Tibial artery (tissue), 4 donors: ENCODE measurements around the gene GTPBP6.
A peak's percentile ranks its signal among the peaks of the same experiment; 100 is the strongest.

Experiments
- DNase-seq, 2 donors: peaks; one replicate each; pipeline ENCODE4 v3.0.0-alpha.2; 2019
- H3K27ac ChIP-seq, 2 donors: fragments of 200-600 bp; sonication (generic) in 1 of 2; 1 replicate in 1 of 2; 2 replicates in 1 of 2; pipeline ENCODE4 v1.5.1; 2018 to 2019; ENCODE audit warnings: mild to moderate bottlenecking in 1 of 2
- H3K27me3 ChIP-seq, 2 donors: fragments of 200-600 bp; sonication (generic) in 1 of 2; one replicate each; pipeline versions ENCODE4 v1.5.1 to v1.6.0; 2016 to 2019
- H3K36me3 ChIP-seq, 3 donors: fragments of 200-600 bp; sonication (generic) in 2 of 3; one replicate each; pipeline ENCODE4 v1.5.1; 2016 to 2019; ENCODE audit warnings: mild to moderate bottlenecking in 2 of 3
- H3K4me1 ChIP-seq, 4 donors: fragments of 200-600 bp; sonication (generic) in 2 of 4; 1 replicate in 3 of 4; 2 replicates in 1 of 4; pipeline ENCODE4 v1.5.1; 2016 to 2019
- H3K4me3 ChIP-seq, 2 donors: fragments of 200-600 bp; sonication (generic) in 1 of 2; 1 replicate in 1 of 2; 2 replicates in 1 of 2; pipeline ENCODE4 v1.5.1; 2018 to 2019; ENCODE audit warnings: mild to moderate bottlenecking in 2 of 2
- H3K9me3 ChIP-seq, 3 donors: fragments of 200-600 bp; sonication (generic) in 1 of 3; one replicate each; pipeline ENCODE4 v1.5.1; 2016 to 2019
- intact Hi-C: fragments of 100-400 bp; cut with DNase I; formaldehyde crosslinking; loops from one replicate; pipeline ENCODE4 v1.15.0; 2023; ENCODE audit warnings: low total_unique reads
- TF ChIP-seq, protein P1 (sequence below), 2 experiments: fragments of 200-600 bp in 1 of 2; fragments of 450-650 bp in 1 of 2; IDR thresholded peaks; one replicate each; pipeline ENCODE4 v1.5.1; 2017 to 2019; ENCODE audit warnings: antibody characterized with exemption in 2 of 2, mild to moderate bottlenecking in 1 of 2, moderate library complexity in 1 of 2

GTPBP6 gene

DNA sequence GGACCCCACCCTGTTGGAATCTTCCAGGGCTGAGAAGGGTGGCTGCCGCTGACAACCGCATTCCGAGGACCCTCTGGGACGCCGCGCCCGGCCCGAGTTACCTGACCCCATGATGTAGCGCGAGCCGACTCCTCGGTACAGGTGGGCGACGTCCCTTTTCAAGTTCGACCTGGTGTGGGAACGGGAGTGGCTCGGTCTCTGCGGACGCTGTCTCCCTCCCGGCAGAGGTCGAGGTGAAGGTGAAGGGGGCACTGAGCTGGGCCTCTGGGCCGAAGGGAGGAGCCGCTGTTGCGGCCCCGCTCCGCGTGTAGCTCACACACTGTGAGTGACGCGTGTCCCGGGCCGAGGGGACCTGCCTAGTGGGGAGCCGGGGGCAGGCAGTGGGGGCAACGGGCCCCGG is 4.5 kb downstream of the GTPBP6 start:
- Histone ChIP-seq H3K27ac (no peak overlapping the region), H3K9me3 (no peaks in the 10 kb centered on the region), H3K27me3 (no peaks in the 10 kb centered on the region), H3K4me1 (peaks cover 0 to 10% (median 0%) of the 10 kb centered on the region in 4 donors), H3K4me3 (no peak overlapping the region), H3K36me3 (peaks cover 42 to 72% (median 62%) of the 10 kb centered on the region in 3 donors)
- TF ChIP-seq, protein P1, sequence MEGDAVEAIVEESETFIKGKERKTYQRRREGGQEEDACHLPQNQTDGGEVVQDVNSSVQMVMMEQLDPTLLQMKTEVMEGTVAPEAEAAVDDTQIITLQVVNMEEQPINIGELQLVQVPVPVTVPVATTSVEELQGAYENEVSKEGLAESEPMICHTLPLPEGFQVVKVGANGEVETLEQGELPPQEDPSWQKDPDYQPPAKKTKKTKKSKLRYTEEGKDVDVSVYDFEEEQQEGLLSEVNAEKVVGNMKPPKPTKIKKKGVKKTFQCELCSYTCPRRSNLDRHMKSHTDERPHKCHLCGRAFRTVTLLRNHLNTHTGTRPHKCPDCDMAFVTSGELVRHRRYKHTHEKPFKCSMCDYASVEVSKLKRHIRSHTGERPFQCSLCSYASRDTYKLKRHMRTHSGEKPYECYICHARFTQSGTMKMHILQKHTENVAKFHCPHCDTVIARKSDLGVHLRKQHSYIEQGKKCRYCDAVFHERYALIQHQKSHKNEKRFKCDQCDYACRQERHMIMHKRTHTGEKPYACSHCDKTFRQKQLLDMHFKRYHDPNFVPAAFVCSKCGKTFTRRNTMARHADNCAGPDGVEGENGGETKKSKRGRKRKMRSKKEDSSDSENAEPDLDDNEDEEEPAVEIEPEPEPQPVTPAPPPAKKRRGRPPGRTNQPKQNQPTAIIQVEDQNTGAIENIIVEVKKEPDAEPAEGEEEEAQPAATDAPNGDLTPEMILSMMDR (IDR thresholded peaks at IDR 0.05): no peak
- intact Hi-C loops: loop anchor here (10.0 kb wide), 1 partner anchor 1081 kb away; the partner anchor contains the start of gene SLC25A6
- DNase-seq: no peak

DNA sequence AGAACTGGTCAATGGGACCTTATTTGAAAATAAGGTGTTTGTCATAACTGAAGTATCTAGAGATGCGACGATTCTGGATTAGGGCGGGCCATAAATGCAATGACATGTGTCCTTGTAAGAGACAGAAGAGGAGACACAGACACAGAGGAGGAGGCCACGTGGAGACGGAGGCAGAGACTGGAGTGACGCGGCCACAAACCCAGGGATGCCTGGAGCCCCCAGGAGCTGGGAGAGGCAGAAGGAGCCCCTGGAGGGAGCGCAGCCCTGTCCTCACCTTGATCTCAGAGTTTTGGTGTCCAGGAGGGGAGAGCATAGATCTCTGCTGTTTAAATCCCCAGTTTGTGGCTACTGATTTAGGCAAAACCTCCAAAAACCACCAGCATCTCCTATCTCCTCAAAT is 5.0 kb downstream of the GTPBP6 start:
- H3K27me3 ChIP-seq: no peaks in the 10 kb centered on the region
- no peak overlapping the region for H3K27ac ChIP-seq
- DNase-seq: no peak
- peaks cover 0 to 10% (median 0%) of the 10 kb centered on the region in 4 donors for H3K4me1 ChIP-seq
- no peaks in the 10 kb centered on the region for H3K9me3 ChIP-seq
- TF ChIP-seq, protein P1 (IDR thresholded peaks at IDR 0.05): no peak
- peaks cover 47 to 77% (median 65%) of the 10 kb centered on the region in 3 donors for H3K36me3 ChIP-seq
- intact Hi-C loops: loop anchor here (10.0 kb wide), 1 partner anchor 1081 kb away; the partner anchor contains the start of gene SLC25A6
- no peak overlapping the region for H3K4me3 ChIP-seq

DNA sequence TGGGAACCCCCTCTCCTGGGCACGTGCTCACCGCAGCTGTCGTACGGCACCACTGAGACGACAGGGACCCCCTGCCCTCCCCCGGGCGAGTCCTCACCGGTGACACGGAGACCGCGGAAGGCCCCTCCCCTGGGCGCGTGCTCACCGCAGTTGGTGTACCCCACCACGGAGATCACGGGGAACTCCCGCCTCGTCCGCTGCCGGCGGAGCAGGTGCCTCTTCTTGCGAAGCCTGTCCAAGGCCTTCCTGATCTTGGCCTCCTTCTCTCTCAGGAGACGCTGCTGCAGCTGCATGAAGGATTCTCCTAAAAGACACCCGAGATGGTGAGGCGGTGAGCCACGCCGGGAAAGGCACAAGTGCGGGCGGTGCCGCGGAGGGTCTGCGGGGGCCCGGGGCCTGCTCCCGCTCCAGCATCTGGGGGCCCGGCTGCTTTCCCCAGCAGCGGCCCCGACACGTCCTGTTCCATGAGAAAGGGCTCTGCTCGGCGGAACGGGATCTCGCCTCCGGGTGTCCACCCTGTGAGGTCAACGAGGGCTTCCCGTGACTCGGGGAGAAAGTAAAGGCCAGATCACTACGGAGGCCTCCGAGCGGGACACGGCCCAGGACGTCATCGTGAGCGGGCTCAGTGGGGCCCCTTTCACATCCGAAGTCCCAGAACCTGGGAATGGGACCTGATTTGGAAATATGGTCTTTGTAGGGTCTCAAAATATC is 5.8 kb downstream of the GTPBP6 start:
- intact Hi-C loops: loop anchor here (10.0 kb wide), 1 partner anchor 1082 kb away; the partner anchor contains the start of gene SLC25A6
- no peaks in the 10 kb centered on the region for H3K9me3 ChIP-seq
- H3K36me3 ChIP-seq: peaks cover 54 to 85% (median 71%) of the 10 kb centered on the region in 3 donors
- no peak overlapping the region for H3K4me3 ChIP-seq
- DNase-seq: no peak
- H3K4me1 ChIP-seq: peaks cover 0 to 8% (median 0%) of the 10 kb centered on the region in 4 donors
- H3K27ac ChIP-seq: no peak overlapping the region
- TF ChIP-seq, protein P1 (IDR thresholded peaks at IDR 0.05): no peak
- H3K27me3 ChIP-seq: no peaks in the 10 kb centered on the region

DNA sequence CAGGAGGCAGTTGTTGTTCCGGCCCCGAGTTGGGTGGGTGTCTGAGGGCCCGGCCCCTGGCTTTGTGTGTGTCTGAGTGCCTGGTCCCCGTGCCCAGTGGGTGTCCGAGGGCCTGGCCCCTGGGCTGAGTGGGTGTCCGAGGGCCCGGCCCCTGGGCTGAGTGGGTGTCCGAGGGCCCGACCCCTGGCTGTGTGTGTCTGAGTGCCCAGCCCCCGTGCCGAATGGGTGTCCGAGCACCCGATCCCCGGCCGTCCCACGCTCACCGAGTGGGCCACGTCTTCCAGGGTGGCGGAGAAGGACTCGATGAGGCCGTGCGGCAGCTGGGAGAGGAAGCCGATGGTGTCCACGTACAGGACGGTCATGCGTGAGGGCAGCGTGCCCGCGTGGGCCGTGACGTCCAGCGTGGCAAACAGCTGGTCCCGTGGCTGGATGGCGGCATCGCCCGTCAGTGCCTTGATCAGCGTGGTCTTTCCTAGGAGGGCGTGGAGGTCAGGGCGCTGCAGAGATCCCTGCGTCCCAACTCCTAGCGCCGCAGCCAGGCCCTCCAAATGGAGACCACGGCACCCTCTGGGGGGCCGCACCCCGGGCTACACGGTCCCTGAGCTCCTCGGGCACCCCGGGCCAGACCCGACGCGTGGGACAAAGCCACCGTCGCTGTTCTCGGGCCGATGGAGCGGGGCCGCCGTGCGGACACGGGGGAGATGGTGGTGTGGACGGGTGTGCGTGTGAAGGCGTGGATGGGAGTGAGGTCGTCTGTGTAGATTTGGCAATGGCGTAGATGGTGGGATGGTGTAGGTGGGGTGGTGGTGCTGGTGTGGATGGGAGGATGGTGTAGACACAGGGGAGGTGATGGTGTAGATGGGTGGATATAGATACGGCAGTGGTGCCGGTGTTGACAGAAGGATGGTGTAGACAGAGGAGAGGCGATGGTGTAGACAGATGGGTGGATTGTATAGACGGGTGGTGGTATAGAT is 7.2 kb downstream of the GTPBP6 start:
- TF ChIP-seq, protein P1 (IDR thresholded peaks at IDR 0.05): no peak
- intact Hi-C loops: loop anchor here (10.0 kb wide), 1 partner anchor 1083 kb away; the partner anchor contains the start of gene SLC25A6
- Histone ChIP-seq H3K4me3 (no peak overlapping the region), H3K4me1 (peaks cover 0 to 3% (median 0%) of the 10 kb centered on the region in 4 donors), H3K36me3 (peaks cover 65 to 91% (median 79%) of the 10 kb centered on the region in 3 donors), H3K27ac (no peak overlapping the region), H3K9me3 (no peaks in the 10 kb centered on the region), H3K27me3 (no peaks in the 10 kb centered on the region)
- DNase-seq: peak; percentile 18 to 59

DNA sequence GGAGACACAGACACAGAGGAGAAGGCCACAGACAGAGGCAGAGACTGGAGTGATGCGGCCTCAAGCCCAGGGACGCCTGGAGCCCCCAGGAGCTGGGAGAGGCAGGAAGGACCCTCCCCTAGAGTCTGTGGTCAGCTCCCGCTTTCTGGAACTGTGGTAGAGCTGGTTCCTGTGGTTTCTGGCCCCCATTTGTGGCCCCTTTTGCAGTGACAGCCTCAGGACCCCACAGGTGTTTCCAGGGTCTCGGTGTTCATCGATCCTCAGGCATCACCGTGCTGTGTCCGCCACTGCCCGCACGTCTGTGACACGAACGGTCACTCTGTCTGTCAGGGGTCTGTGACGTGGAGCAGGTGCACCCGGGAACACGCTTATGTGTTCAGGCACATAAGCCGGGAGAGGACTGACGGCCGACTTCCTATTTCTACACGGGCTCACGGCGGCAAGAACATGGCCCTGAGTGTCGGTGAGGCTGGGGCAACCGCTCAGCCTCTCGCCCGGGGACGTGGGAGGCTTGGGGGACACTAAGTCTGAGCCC is 7.9 kb downstream of the GTPBP6 start:
- DNase-seq: peak; percentile 3 to 42

More for the DNA sequence above, 7.9 kb downstream of the GTPBP6 start:
- no peak overlapping the region for H3K4me3 ChIP-seq
- no peaks in the 10 kb centered on the region for H3K27me3 ChIP-seq
- no peaks in the 10 kb centered on the region for H3K9me3 ChIP-seq
- no peak overlapping the region for H3K27ac ChIP-seq
- peaks cover 72 to 96% (median 84%) of the 10 kb centered on the region in 3 donors for H3K36me3 ChIP-seq
- TF ChIP-seq, protein P1 (IDR thresholded peaks at IDR 0.05): no peak
- intact Hi-C loops: loop anchor here (10.0 kb wide), 1 partner anchor 1084 kb away; the partner anchor contains the start of gene SLC25A6
- H3K4me1 ChIP-seq: no peaks in the 10 kb centered on the region
